HepG2 (cell line): ENCODE data around the gene ADRA1B. TPM values are rescaled to one million over a fixed set of nuclear protein-coding genes. Genes with fewer than 3 reads are reported as not detected.

Source experiments
- ATAC-seq: fragments of 200-7000 bp; cut with Tn5 transposase; 3 replicates; pipeline ENCODE4 v1.9.1; 2020; ENCODE audit warnings: mild to moderate bottlenecking, moderate library complexity
- BruUV-seq: library from RNA; stranded (reverse); fragments of 400-500 nt; replicated peaks from 2 replicates; lab custom pipeline; 2021; lab: Mats Ljungman, UMichigan
- CTCF ChIA-PET: fragments of 300-600 bp; formaldehyde crosslinking; extraction: SDS; loops from one replicate; lab custom pipeline; 2021; ENCODE audit warnings: low total read pairs, inconsistent platforms, low intra/inter-chr PET ratio; lab: Yijun Ruan, JAX
- POLR2A ChIA-PET: fragments of 350-600 bp; sonication (Branson Sonifier 250); formaldehyde crosslinking; loops from one replicate; lab custom pipeline; 2020; ENCODE audit warnings: antibody characterized with exemption, inconsistent platforms; lab: Yijun Ruan, JAX
- DNase-seq: peaks from one replicate; pipeline ENCODE4 v3.0.0-alpha.2; 2015; ENCODE audit warnings: low spot score
- FAIRE-seq: peaks from 3 replicates; lab custom pipeline; 2011; peaks lifted over from hg19 to GRCh38; lab: Jason Lieb, UNC
- H2AFZ ChIP-seq: one replicate; pipeline ENCODE4 v1.6.1; 2011; ENCODE audit warnings: low read length, inconsistent platforms
- H3K27ac ChIP-seq: fragments of 300-600 bp; 3 replicates; pipeline ENCODE4 v1.8.0; 2011; ENCODE audit warnings: mixed run types, mild to moderate bottlenecking, mixed read lengths, low read length, inconsistent platforms; ENCODE audit not compliant: insufficient read depth; ENCODE audit errors: extremely low read length
- H3K27me3 ChIP-seq, 2 experiments: fragments of 200-600 bp in 1 of 2; 2 replicates in 1 of 2; 3 replicates in 1 of 2; pipeline versions ENCODE4 v1.6.0 to v1.8.0; 2011; ENCODE audit warnings: low read length in 2 of 2, mild to moderate bottlenecking in 2 of 2, moderate library complexity in 2 of 2, inconsistent platforms in 1 of 2; ENCODE audit not compliant: insufficient read depth in 2 of 2, control insufficient read depth in 1 of 2
- H3K36me3 ChIP-seq, 2 experiments: fragments of 200-600 bp in 1 of 2; replicated peaks in 1 of 2; 2 replicates in 1 of 2; 3 replicates in 1 of 2; pipeline versions ENCODE4 v1.5.1 to v1.8.0; 2011; ENCODE audit warnings: low read length in 2 of 2, inconsistent platforms in 1 of 2; ENCODE audit not compliant: insufficient read depth in 2 of 2, control insufficient read depth in 1 of 2
- H3K4me1 ChIP-seq: 2 replicates; pipeline ENCODE4 v1.5.1; 2012; ENCODE audit warnings: low read length, inconsistent platforms; ENCODE audit not compliant: insufficient read depth
- H3K4me2 ChIP-seq: 2 replicates; pipeline ENCODE4 v1.6.0; 2011; ENCODE audit warnings: low read depth, low read length, inconsistent platforms
- H3K4me3 ChIP-seq, 3 experiments: fragments of 200-600 bp in 1 of 3; sonication (generic), shearing (Covaris generic) in 1 of 3; replicated peaks in 1 of 3; 2 replicates each; pipeline ENCODE4 v1.5.1; 2011 to 2016; ENCODE audit warnings: low read length in 3 of 3, inconsistent platforms in 2 of 3, low read depth in 2 of 3, mild to moderate bottlenecking in 2 of 3, control low read depth in 1 of 3, mixed read lengths in 1 of 3; ENCODE audit not compliant: insufficient read depth in 1 of 3
- H3K79me2 ChIP-seq: one replicate; pipeline ENCODE4 v1.6.1; 2011; ENCODE audit warnings: low read length, inconsistent platforms; ENCODE audit not compliant: insufficient read depth
- H3K9ac ChIP-seq: 2 replicates; pipeline ENCODE4 v1.6.0; 2011; ENCODE audit warnings: mild to moderate bottlenecking, low read depth, low read length, inconsistent platforms; ENCODE audit not compliant: insufficient read depth
- H3K9me3 ChIP-seq: 2 replicates; pipeline ENCODE4 v1.5.1; 2012; ENCODE audit warnings: mild to moderate bottlenecking, low read length
- H4K20me1 ChIP-seq: 2 replicates; pipeline ENCODE4 v1.6.0; 2011; ENCODE audit warnings: inconsistent platforms, mild to moderate bottlenecking, low read length, moderate library complexity; ENCODE audit not compliant: insufficient read depth
- AKAP8 ChIP-seq: sonication (generic); formaldehyde crosslinking; IDR thresholded peaks from 2 replicates; pipeline ENCODE4 v1.5.1; 2020; ENCODE audit warnings: mild to moderate bottlenecking, missing genetic modification reagents
- CEBPG ChIP-seq: IDR thresholded peaks from 2 replicates; pipeline ENCODE4 v1.6.1; 2016
- FOXA1 ChIP-seq, 2 experiments: fragments of 450-650 bp in 1 of 2; sonication (generic) in 1 of 2; formaldehyde crosslinking in 1 of 2; IDR thresholded peaks; 2 replicates each; pipeline versions ENCODE4 v1.4.0 to v1.6.1; 2016 to 2020; ENCODE audit warnings: missing genetic modification reagents in 1 of 2
- GMEB2 ChIP-seq: IDR thresholded peaks from 2 replicates; pipeline ENCODE4 v1.6.1; 2016; ENCODE audit warnings: missing biosample characterization, missing genetic modification reagents, low read depth
- HNF4A ChIP-seq: sonication (generic); formaldehyde crosslinking; IDR thresholded peaks from 2 replicates; pipeline ENCODE4 v1.4.0; 2020; ENCODE audit warnings: missing genetic modification reagents
- SP4 ChIP-seq: sonication (generic); formaldehyde crosslinking; IDR thresholded peaks from 2 replicates; pipeline ENCODE4 v1.8.1; 2023; ENCODE audit warnings: mild to moderate bottlenecking, missing genetic modification reagents
- SRF ChIP-seq: IDR thresholded peaks from 2 replicates; pipeline ENCODE4 v1.6.1; 2011; ENCODE audit warnings: mild to moderate bottlenecking, low read depth, low read length, moderate library complexity
- THRA ChIP-seq: sonication (generic); formaldehyde crosslinking; IDR thresholded peaks from 2 replicates; pipeline ENCODE4 v1.4.0; 2020; ENCODE audit warnings: missing genetic modification reagents, borderline replicate concordance
- ZBTB34 ChIP-seq: sonication (generic); formaldehyde crosslinking; IDR thresholded peaks from 2 replicates; pipeline ENCODE4 v1.8.0; 2022; ENCODE audit warnings: mild to moderate bottlenecking, missing genetic modification reagents
- ZC3H13 ChIP-seq: sonication (generic); formaldehyde crosslinking; IDR thresholded peaks from 2 replicates; pipeline ENCODE4 v1.8.1; 2023; ENCODE audit warnings: mild to moderate bottlenecking, missing genetic modification reagents, moderate library complexity
- ZNF124 ChIP-seq: sonication (generic); formaldehyde crosslinking; IDR thresholded peaks from 2 replicates; pipeline ENCODE4 v1.4.0; 2020; ENCODE audit warnings: missing genetic modification reagents
- ZNF484 ChIP-seq: sonication (generic); formaldehyde crosslinking; IDR thresholded peaks from 2 replicates; pipeline ENCODE4 v1.5.1; 2020; ENCODE audit warnings: mild to moderate bottlenecking, low read depth, missing genetic modification reagents, borderline replicate concordance
- ZNF746 ChIP-seq: sonication (generic); formaldehyde crosslinking; IDR thresholded peaks from 2 replicates; pipeline ENCODE4 v1.8.0; 2022; ENCODE audit warnings: mild to moderate bottlenecking, missing genetic modification reagents
- WGBS: methylation state at CpG from one replicate; pipeline ENCODE4 v1.1.6; 2017; ENCODE audit warnings: low lambda C conversion rate; 5-methylcytosine and 5-hydroxymethylcytosine counted together
- in situ Hi-C: cut with HindIII; loops from 2 replicates; pipeline ENCODE4 v1.10.0; 2017; ENCODE audit warnings: low pct_unique_long_range_greater_than_20kb; ENCODE audit not compliant: extremely low pct_ligation_motif_present
- intact Hi-C: fragments of 100-400 bp; cut with micrococcal nuclease; formaldehyde crosslinking; loops from one replicate; pipeline ENCODE4 v1.10.0; 2022; ENCODE audit not compliant: unreplicated experiment
- polyA plus RNA-seq, 8 experiments: library from polyadenylated mRNA; depleted of rRNA in 3 of 8; stranded (reverse) in 7 of 8; unstranded in 1 of 8; fragments of >200 nt; fragmentation: Illumina TruSeq in 4 of 8; extraction: Trizol in 4 of 8; gene quantifications; 2 replicates each; pipeline versions ENCODE4 v1.2.1 to v1.2.3, GENCODE V29; 2011 to 2016; ENCODE audit warnings: low read depth in 4 of 8, missing spikeins in 1 of 8, mixed read lengths in 1 of 8; ENCODE audit not compliant: insufficient read depth in 1 of 8
- total RNA-seq, 5 experiments: library from RNA; depleted of rRNA; stranded (reverse); fragments of >200 nt; fragmentation: Illumina TruSeq; extraction: Trizol; gene quantifications; 2 replicates each; pipeline ENCODE4 v1.2.3, GENCODE V29; 2016; ENCODE audit warnings: low read depth in 1 of 5

The ADRA1B gene
- total and polyA plus RNA-seq, 2 of the 13 experiments (the other 11 are each of a cell fraction or from before 2014, with no cell fraction given): not detected

- no peak for TF ChIP-seq GMEB2
- TF ChIP-seq, all 625 proteins: peak for 0
Measured at GRCh38 chr5:159935946-159936345, 19.7 kb downstream of the ADRA1B start (continued).

GRCh38 chr5:159936686-159937329 is 20.5 kb downstream of the ADRA1B start:
- Histone ChIP-seq H2AFZ (no peak overlapping the region), H3K4me3 (no peak overlapping the region), H4K20me1 (no peaks in the 10 kb centered on the region), H3K9me3 (no peaks in the 10 kb centered on the region), H3K27me3 (no peaks in the 10 kb centered on the region; a peak in 1 of 5 replicates), H3K36me3 (no peaks in the 10 kb centered on the region), H3K79me2 (no peaks in the 10 kb centered on the region), H3K4me1 (no peaks in the 10 kb centered on the region), H3K27ac (no peak overlapping the region), H3K9ac (no peak overlapping the region), H3K4me2 (no peak overlapping the region)
- ATAC-seq (peak; percentile 53; the same call in 1 of the 3 replicates), FAIRE-seq (no peak), DNase-seq (no peak)
- intact Hi-C loops: no loop called here
- in situ Hi-C loops: no loop called here
- 2% methylated on average over 3 of the region's 6 CpGs for WGBS
- BruUV-seq: no TSS peak
- ChIA-PET POLR2A (no interaction called here), CTCF (no interaction called here)
- TF ChIP-seq ZBTB34 (CRISPR knock-in tag): no peak
- no peak for TF ChIP-seq FOXA1 (IDR thresholded peaks at IDR 0.05)
- TF ChIP-seq FOXA1 (CRISPR knock-in tag; IDR thresholded peaks at IDR 0.05): no peak
- no peak for TF ChIP-seq THRA (CRISPR knock-in tag)
- no peak for TF ChIP-seq ZNF124 (CRISPR knock-in tag)
- no peak for TF ChIP-seq ZNF484
- TF ChIP-seq ZC3H13 (CRISPR knock-in tag): no peak
- TF ChIP-seq ZNF746: no peak
- TF ChIP-seq CEBPG: no peak
- no peak for TF ChIP-seq SRF
- TF ChIP-seq HNF4A (CRISPR knock-in tag): no peak
- no peak for TF ChIP-seq SP4 (CRISPR knock-in tag)
- TF ChIP-seq AKAP8: no peak
